HepG2 (cell line): ENCODE measurements around the gene TSPAN9. TPM values are rescaled to one million over a fixed set of nuclear protein-coding genes. Genes with fewer than 3 reads are reported as not detected.

Experiments used
- ATAC-seq: fragments of 200-7000 bp; cut with Tn5 transposase; 3 replicates; pipeline ENCODE4 v1.9.1; 2020; ENCODE audit warnings: mild to moderate bottlenecking, moderate library complexity
- BruUV-seq: library from RNA; stranded (reverse); fragments of 400-500 nt; replicated peaks from 2 replicates; lab custom pipeline; 2021; lab: Mats Ljungman, UMichigan
- CTCF ChIA-PET: fragments of 300-600 bp; formaldehyde crosslinking; extraction: SDS; loops from one replicate; lab custom pipeline; 2021; ENCODE audit warnings: low total read pairs, inconsistent platforms, low intra/inter-chr PET ratio; lab: Yijun Ruan, JAX
- POLR2A ChIA-PET: fragments of 350-600 bp; sonication (Branson Sonifier 250); formaldehyde crosslinking; loops from one replicate; lab custom pipeline; 2020; ENCODE audit warnings: antibody characterized with exemption, inconsistent platforms; lab: Yijun Ruan, JAX
- DNase-seq: peaks from one replicate; pipeline ENCODE4 v3.0.0-alpha.2; 2015; ENCODE audit warnings: low spot score
- FAIRE-seq: peaks from 3 replicates; lab custom pipeline; 2011; peaks lifted over from hg19 to GRCh38; lab: Jason Lieb, UNC
- H2AFZ ChIP-seq: one replicate; pipeline ENCODE4 v1.6.1; 2011; ENCODE audit warnings: low read length, inconsistent platforms
- H3K27ac ChIP-seq: fragments of 300-600 bp; 3 replicates; pipeline ENCODE4 v1.8.0; 2011; ENCODE audit warnings: mixed run types, mild to moderate bottlenecking, mixed read lengths, low read length, inconsistent platforms; ENCODE audit not compliant: insufficient read depth; ENCODE audit errors: extremely low read length
- H3K27me3 ChIP-seq, 2 experiments: fragments of 200-600 bp in 1 of 2; 2 replicates in 1 of 2; 3 replicates in 1 of 2; pipeline versions ENCODE4 v1.6.0 to v1.8.0; 2011; ENCODE audit warnings: low read length in 2 of 2, mild to moderate bottlenecking in 2 of 2, moderate library complexity in 2 of 2, inconsistent platforms in 1 of 2; ENCODE audit not compliant: insufficient read depth in 2 of 2, control insufficient read depth in 1 of 2
- H3K36me3 ChIP-seq, 2 experiments: fragments of 200-600 bp in 1 of 2; replicated peaks in 1 of 2; 2 replicates in 1 of 2; 3 replicates in 1 of 2; pipeline versions ENCODE4 v1.5.1 to v1.8.0; 2011; ENCODE audit warnings: low read length in 2 of 2, inconsistent platforms in 1 of 2; ENCODE audit not compliant: insufficient read depth in 2 of 2, control insufficient read depth in 1 of 2
- H3K4me1 ChIP-seq: 2 replicates; pipeline ENCODE4 v1.5.1; 2012; ENCODE audit warnings: low read length, inconsistent platforms; ENCODE audit not compliant: insufficient read depth
- H3K4me2 ChIP-seq: 2 replicates; pipeline ENCODE4 v1.6.0; 2011; ENCODE audit warnings: low read depth, low read length, inconsistent platforms
- H3K4me3 ChIP-seq, 3 experiments: fragments of 200-600 bp in 1 of 3; sonication (generic), shearing (Covaris generic) in 1 of 3; replicated peaks in 1 of 3; 2 replicates each; pipeline ENCODE4 v1.5.1; 2011 to 2016; ENCODE audit warnings: low read length in 3 of 3, inconsistent platforms in 2 of 3, low read depth in 2 of 3, mild to moderate bottlenecking in 2 of 3, control low read depth in 1 of 3, mixed read lengths in 1 of 3; ENCODE audit not compliant: insufficient read depth in 1 of 3
- H3K79me2 ChIP-seq: one replicate; pipeline ENCODE4 v1.6.1; 2011; ENCODE audit warnings: low read length, inconsistent platforms; ENCODE audit not compliant: insufficient read depth
- H3K9ac ChIP-seq: 2 replicates; pipeline ENCODE4 v1.6.0; 2011; ENCODE audit warnings: mild to moderate bottlenecking, low read depth, low read length, inconsistent platforms; ENCODE audit not compliant: insufficient read depth
- H3K9me3 ChIP-seq: 2 replicates; pipeline ENCODE4 v1.5.1; 2012; ENCODE audit warnings: mild to moderate bottlenecking, low read length
- H4K20me1 ChIP-seq: 2 replicates; pipeline ENCODE4 v1.6.0; 2011; ENCODE audit warnings: inconsistent platforms, mild to moderate bottlenecking, low read length, moderate library complexity; ENCODE audit not compliant: insufficient read depth
- AGO1 ChIP-seq: fragments of 200-400 bp; formaldehyde crosslinking; IDR thresholded peaks from 2 replicates; pipeline ENCODE4 v1.6.1; 2017; ENCODE audit warnings: mild to moderate bottlenecking, low read depth, low read length, moderate library complexity; ENCODE audit not compliant: poor library complexity, severe bottlenecking
- BRD4 ChIP-seq: sonication (generic); formaldehyde crosslinking; IDR thresholded peaks from 2 replicates; pipeline ENCODE4 v1.4.0; 2020; ENCODE audit warnings: missing genetic modification reagents
- GPBP1L1 ChIP-seq: sonication (generic); formaldehyde crosslinking; IDR thresholded peaks from 2 replicates; pipeline ENCODE4 v1.5.0; 2020; ENCODE audit warnings: mild to moderate bottlenecking, missing genetic modification reagents
- KDM2A ChIP-seq: sonication (generic); formaldehyde crosslinking; IDR thresholded peaks from 2 replicates; pipeline ENCODE4 v1.4.0; 2020; ENCODE audit warnings: low read depth, missing genetic modification reagents, borderline replicate concordance
- SIX1 ChIP-seq: sonication (generic); formaldehyde crosslinking; IDR thresholded peaks from 2 replicates; pipeline ENCODE4 v1.4.0; 2020; ENCODE audit warnings: missing genetic modification reagents, borderline replicate concordance
- SP1 ChIP-seq, 2 experiments: fragments of 450-650 bp in 1 of 2; sonication (generic) in 1 of 2; formaldehyde crosslinking in 1 of 2; IDR thresholded peaks; 2 replicates each; pipeline versions ENCODE4 v1.4.0 to v1.6.1; 2016 to 2020; ENCODE audit warnings: missing genetic modification reagents in 1 of 2
- THAP7 ChIP-seq: sonication (generic); formaldehyde crosslinking; IDR thresholded peaks from 2 replicates; pipeline ENCODE4 v1.8.1; 2023; ENCODE audit warnings: mild to moderate bottlenecking, missing genetic modification reagents
- ZNF124 ChIP-seq: sonication (generic); formaldehyde crosslinking; IDR thresholded peaks from 2 replicates; pipeline ENCODE4 v1.4.0; 2020; ENCODE audit warnings: missing genetic modification reagents
- ZNF234 ChIP-seq: sonication (generic); formaldehyde crosslinking; conservative IDR thresholded peaks from 2 replicates; pipeline ENCODE4 v1.5.1; 2020; ENCODE audit warnings: mild to moderate bottlenecking, missing genetic modification reagents
- ZNF24 ChIP-seq: fragments of 450-650 bp; IDR thresholded peaks from 2 replicates; pipeline ENCODE4 v1.6.1; 2017; ENCODE audit warnings: antibody characterized with exemption, mild to moderate bottlenecking
- WGBS: methylation state at CpG from one replicate; pipeline ENCODE4 v1.1.6; 2017; ENCODE audit warnings: low lambda C conversion rate; 5-methylcytosine and 5-hydroxymethylcytosine counted together
- in situ Hi-C: cut with HindIII; loops from 2 replicates; pipeline ENCODE4 v1.10.0; 2017; ENCODE audit warnings: low pct_unique_long_range_greater_than_20kb; ENCODE audit not compliant: extremely low pct_ligation_motif_present
- intact Hi-C: fragments of 100-400 bp; cut with micrococcal nuclease; formaldehyde crosslinking; loops from one replicate; pipeline ENCODE4 v1.10.0; 2022; ENCODE audit not compliant: unreplicated experiment
- polyA plus RNA-seq, 8 experiments: library from polyadenylated mRNA; depleted of rRNA in 3 of 8; stranded (reverse) in 7 of 8; unstranded in 1 of 8; fragments of >200 nt; fragmentation: Illumina TruSeq in 4 of 8; extraction: Trizol in 4 of 8; gene quantifications; 2 replicates each; pipeline versions ENCODE4 v1.2.1 to v1.2.3, GENCODE V29; 2011 to 2016; ENCODE audit warnings: low read depth in 4 of 8, missing spikeins in 1 of 8, mixed read lengths in 1 of 8; ENCODE audit not compliant: insufficient read depth in 1 of 8
- total RNA-seq, 5 experiments: library from RNA; depleted of rRNA; stranded (reverse); fragments of >200 nt; fragmentation: Illumina TruSeq; extraction: Trizol; gene quantifications; 2 replicates each; pipeline ENCODE4 v1.2.3, GENCODE V29; 2016; ENCODE audit warnings: low read depth in 1 of 5
- TF ChIP-seq, protein P1 (sequence below): IDR thresholded peaks from 2 replicates; pipeline ENCODE4 v1.6.1; 2016; ENCODE audit warnings: mild to moderate bottlenecking
- TF ChIP-seq, protein P2 (sequence below): sonication (generic); formaldehyde crosslinking; IDR thresholded peaks from 2 replicates; pipeline ENCODE4 v1.5.0; 2020; ENCODE audit warnings: mild to moderate bottlenecking, missing genetic modification reagents
- TF ChIP-seq, protein P3 (sequence below): sonication (generic); formaldehyde crosslinking; IDR thresholded peaks from 2 replicates; pipeline ENCODE4 v1.5.1; 2020; ENCODE audit warnings: missing genetic modification reagents, mild to moderate bottlenecking, borderline replicate concordance

The TSPAN9 gene
- total and polyA plus RNA-seq, 2 of the 13 experiments (the other 11 are each of a cell fraction or from before 2014, with no cell fraction given): 18.1 to 42.3 TPM

- TF ChIP-seq GPBP1L1 (CRISPR knock-in tag) (no peak), ZNF24 (no peak), ZNF234 (CRISPR knock-in tag) (no peak), THAP7 (CRISPR knock-in tag) (no peak), SP1 (IDR thresholded peaks at IDR 0.05) (no peak), SP1 (CRISPR knock-in tag; IDR thresholded peaks at IDR 0.05) (no peak)
- TF ChIP-seq, protein P1, sequence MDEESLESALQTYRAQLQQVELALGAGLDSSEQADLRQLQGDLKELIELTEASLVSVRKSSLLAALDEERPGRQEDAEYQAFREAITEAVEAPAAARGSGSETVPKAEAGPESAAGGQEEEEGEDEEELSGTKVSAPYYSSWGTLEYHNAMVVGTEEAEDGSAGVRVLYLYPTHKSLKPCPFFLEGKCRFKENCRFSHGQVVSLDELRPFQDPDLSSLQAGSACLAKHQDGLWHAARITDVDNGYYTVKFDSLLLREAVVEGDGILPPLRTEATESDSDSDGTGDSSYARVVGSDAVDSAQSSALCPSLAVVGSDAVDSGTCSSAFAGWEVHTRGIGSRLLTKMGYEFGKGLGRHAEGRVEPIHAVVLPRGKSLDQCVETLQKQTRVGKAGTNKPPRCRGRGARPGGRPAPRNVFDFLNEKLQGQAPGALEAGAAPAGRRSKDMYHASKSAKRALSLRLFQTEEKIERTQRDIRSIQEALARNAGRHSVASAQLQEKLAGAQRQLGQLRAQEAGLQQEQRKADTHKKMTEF (CRISPR knock-in tag): no peak
These were observed 230.9 kb downstream of the TSPAN9 start (continued) for GRCh38 chr12:3308063-3308462.

- H3K4me1 ChIP-seq: peaks cover 15% of the 10 kb centered on the region
- no peak overlapping the region for H3K4me3 ChIP-seq
- no TSS peak for BruUV-seq
- 36% methylated on average over 6 of the region's 9 CpGs for WGBS
- H4K20me1 ChIP-seq: no peaks in the 10 kb centered on the region
- no peak for FAIRE-seq
- no peaks in the 10 kb centered on the region for H3K36me3 ChIP-seq
- no peak overlapping the region for H3K4me2 ChIP-seq
- ChIA-PET POLR2A (no interaction called here), CTCF (no interaction called here)
- H3K27me3 ChIP-seq: peaks cover 19 to 86% of the 10 kb centered on the region in 2 experiments
- no peak for DNase-seq
- H2AFZ ChIP-seq: no peak overlapping the region
- no peak overlapping the region for H3K9ac ChIP-seq
- H3K27ac ChIP-seq: no peak overlapping the region
- intact Hi-C loops (no loop called here), in situ Hi-C loops (loop anchor here (10.0 kb wide), 1 partner anchor 966 kb away; the partner anchor contains the start of gene CCND2)
- H3K9me3 ChIP-seq: no peaks in the 10 kb centered on the region
- H3K79me2 ChIP-seq: no peaks in the 10 kb centered on the region
- no peak for ATAC-seq
- TF ChIP-seq BRD4 (CRISPR knock-in tag): no peak
- no peak for TF ChIP-seq SIX1
- no peak for TF ChIP-seq ZNF124
- TF ChIP-seq, protein P2, sequence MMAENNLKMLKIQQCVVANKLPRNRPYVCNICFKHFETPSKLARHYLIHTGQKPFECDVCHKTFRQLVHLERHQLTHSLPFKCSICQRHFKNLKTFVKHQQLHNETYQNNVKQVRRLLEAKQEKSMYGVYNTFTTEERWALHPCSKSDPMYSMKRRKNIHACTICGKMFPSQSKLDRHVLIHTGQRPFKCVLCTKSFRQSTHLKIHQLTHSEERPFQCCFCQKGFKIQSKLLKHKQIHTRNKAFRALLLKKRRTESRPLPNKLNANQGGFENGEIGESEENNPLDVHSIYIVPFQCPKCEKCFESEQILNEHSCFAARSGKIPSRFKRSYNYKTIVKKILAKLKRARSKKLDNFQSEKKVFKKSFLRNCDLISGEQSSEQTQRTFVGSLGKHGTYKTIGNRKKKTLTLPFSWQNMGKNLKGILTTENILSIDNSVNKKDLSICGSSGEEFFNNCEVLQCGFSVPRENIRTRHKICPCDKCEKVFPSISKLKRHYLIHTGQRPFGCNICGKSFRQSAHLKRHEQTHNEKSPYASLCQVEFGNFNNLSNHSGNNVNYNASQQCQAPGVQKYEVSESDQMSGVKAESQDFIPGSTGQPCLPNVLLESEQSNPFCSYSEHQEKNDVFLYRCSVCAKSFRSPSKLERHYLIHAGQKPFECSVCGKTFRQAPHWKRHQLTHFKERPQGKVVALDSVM (CRISPR knock-in tag): no peak
- TF ChIP-seq AGO1: no peak
- no peak for TF ChIP-seq KDM2A (CRISPR knock-in tag)
- TF ChIP-seq, protein P3, sequence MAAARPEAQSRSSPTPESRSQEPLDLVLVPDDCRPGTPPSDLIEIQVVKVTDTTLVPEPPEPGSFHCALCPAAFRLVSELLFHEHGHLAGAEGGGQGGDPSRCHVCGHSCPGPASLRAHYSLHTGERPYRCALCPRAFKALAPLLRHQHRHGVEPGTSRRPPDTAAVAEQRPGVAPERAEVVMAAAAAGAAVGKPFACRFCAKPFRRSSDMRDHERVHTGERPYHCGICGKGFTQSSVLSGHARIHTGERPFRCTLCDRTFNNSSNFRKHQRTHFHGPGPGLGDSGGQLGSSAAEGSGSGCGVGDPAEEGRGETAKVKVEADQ (CRISPR knock-in tag): no peak
These were observed 231.4 kb downstream of the TSPAN9 start for GRCh38 chr12:3308609-3309008.
